ENCODE measurements around the gene ELF2. TPM values are rescaled to one million over a fixed set of nuclear protein-coding genes. Genes with fewer than 3 reads are reported as not detected.

Gene ELF2
- total and polyA plus RNA-seq, 2 donors (not counting 3 experiments of a cell fraction or from before 2014, with no cell fraction given), result 16.4 to 35.1 TPM

DNA sequence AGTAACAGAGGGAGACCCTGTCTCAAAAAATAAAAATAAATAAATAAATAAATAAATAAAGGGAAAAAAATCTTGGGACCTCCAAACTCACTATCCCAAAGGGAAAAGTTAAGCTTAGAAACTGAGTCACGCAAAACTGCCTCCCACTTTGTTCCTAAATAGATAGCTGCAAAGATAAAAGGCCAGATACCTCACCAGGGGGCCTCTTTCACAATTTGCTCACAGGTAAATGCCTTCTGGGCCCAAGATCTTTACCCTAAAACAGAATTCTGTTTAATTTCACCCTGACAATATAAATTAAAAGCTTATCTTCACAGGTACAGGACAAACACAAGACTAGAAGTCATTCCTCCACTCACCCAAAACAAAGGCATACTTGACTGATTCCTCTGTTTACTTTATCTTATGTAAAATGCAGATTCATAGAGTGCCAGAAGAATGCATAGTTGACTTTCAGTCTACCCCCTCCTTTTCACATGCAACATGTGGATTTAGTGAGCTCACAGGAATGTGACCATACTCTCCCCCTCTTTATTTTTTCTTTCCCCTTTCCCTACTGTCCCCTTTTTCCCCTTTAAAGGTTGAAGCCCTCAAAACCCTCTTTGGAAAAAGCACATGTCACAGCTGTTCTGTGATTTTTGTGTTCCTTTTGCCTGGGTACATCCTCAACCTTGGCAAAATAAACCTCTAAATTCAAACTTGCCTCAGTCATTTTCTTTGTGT, 23.4 kb downstream of the ELF2 start:
- FAIRE-seq, result no peak
- no peaks in the 10 kb centered on the region for H3K79me2 ChIP-seq (ENCODE audit: control insufficient read depth, insufficient read depth, low read length)

More for the DNA sequence above, 23.4 kb downstream of the ELF2 start:
- dilution Hi-C loops (cut with MboI; ENCODE audit: extremely low pct_ligation_motif_present, low sequenced_read_pairs), result no loop called here
- intact Hi-C loops (cut with micrococcal nuclease), result no loop called here
- BruUV-seq (replicated peaks), result no TSS peak
- TF ChIP-seq EZH2 (IDR thresholded peaks at IDR 0.05; ENCODE audit: borderline replicate concordance, low read depth, low read length, severe bottlenecking), result no peak
- TF ChIP-seq POLR2A (IDR thresholded peaks at IDR 0.05; ENCODE audit: low read depth, low read length), result no peak
- TF ChIP-seq, protein P1, sequence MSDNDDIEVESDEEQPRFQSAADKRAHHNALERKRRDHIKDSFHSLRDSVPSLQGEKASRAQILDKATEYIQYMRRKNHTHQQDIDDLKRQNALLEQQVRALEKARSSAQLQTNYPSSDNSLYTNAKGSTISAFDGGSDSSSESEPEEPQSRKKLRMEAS (IDR thresholded peaks at IDR 0.05; ENCODE audit: insufficient read depth, insufficient read length), result no peak
- TF ChIP-seq, protein P2, sequence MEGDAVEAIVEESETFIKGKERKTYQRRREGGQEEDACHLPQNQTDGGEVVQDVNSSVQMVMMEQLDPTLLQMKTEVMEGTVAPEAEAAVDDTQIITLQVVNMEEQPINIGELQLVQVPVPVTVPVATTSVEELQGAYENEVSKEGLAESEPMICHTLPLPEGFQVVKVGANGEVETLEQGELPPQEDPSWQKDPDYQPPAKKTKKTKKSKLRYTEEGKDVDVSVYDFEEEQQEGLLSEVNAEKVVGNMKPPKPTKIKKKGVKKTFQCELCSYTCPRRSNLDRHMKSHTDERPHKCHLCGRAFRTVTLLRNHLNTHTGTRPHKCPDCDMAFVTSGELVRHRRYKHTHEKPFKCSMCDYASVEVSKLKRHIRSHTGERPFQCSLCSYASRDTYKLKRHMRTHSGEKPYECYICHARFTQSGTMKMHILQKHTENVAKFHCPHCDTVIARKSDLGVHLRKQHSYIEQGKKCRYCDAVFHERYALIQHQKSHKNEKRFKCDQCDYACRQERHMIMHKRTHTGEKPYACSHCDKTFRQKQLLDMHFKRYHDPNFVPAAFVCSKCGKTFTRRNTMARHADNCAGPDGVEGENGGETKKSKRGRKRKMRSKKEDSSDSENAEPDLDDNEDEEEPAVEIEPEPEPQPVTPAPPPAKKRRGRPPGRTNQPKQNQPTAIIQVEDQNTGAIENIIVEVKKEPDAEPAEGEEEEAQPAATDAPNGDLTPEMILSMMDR (IDR thresholded peaks at IDR 0.05; ENCODE audit: extremely low read depth in 1 of 2, insufficient read depth in 1 of 2, low read depth in 1 of 2, low read length in 2 of 2), result no peak
- TF ChIP-seq FOS (IDR thresholded peaks at IDR 0.05; ENCODE audit: borderline replicate concordance, insufficient read depth, low read length), result no peak
- no peak for TF ChIP-seq GATA2 (IDR thresholded peaks at IDR 0.05; ENCODE audit: insufficient read depth, insufficient read length, low read depth, low read length)
- no peak for TF ChIP-seq POLR2AphosphoS5 (IDR thresholded peaks at IDR 0.05; ENCODE audit: insufficient read depth, low read depth, low read length)
- no peak for TF ChIP-seq JUN (IDR thresholded peaks at IDR 0.05; ENCODE audit: borderline replicate concordance, insufficient read depth, insufficient read length, low read depth)
- TF ChIP-seq MYC (IDR thresholded peaks at IDR 0.05; ENCODE audit: low read depth, low read length), result no peak
- H3K9me3 ChIP-seq (replicated peaks; ENCODE audit: control insufficient read depth, insufficient read depth, low read length), result no peaks in the 10 kb centered on the region
- no peak overlapping the region for H2AFZ ChIP-seq (ENCODE audit: low read depth, low read length)
- no peaks in the 10 kb centered on the region for H3K9me1 ChIP-seq (replicated peaks; ENCODE audit: control insufficient read depth, extremely low read depth, insufficient read depth, low read length)
- H3K9ac ChIP-seq (replicated peaks; ENCODE audit: extremely low read depth, insufficient read depth, low read length), result no peak overlapping the region
- ChIA-PET POLR2A (no interaction called here), CTCF (interaction anchor here (0.9 to 2.4 kb wide), 7 partner anchors 14 to 142 kb away, joined by 3 to 11 read pairs (median 4); partner anchors contain the start of gene ELF2)
- H3K36me3 ChIP-seq (ENCODE audit: control insufficient read depth in 2 of 2, extremely low read depth in 1 of 2, insufficient read depth in 2 of 2, low read length in 2 of 2), result no peaks in the 10 kb centered on the region
- no peak overlapping the region for H3K4me3 ChIP-seq (replicated peaks in 1 of 3; ENCODE audit: insufficient read depth in 1 of 3, low read depth in 1 of 3, low read length in 3 of 3)
- no peaks in the 10 kb centered on the region for H4K20me1 ChIP-seq (replicated peaks; ENCODE audit: control insufficient read depth, extremely low read depth, insufficient read depth, low read length)
- no peak for DNase-seq (ENCODE audit: low read depth, low spot score)
- no peaks in the 10 kb centered on the region for H3K4me1 ChIP-seq (ENCODE audit: control insufficient read depth, extremely low read depth, insufficient read depth, low read length)
- no peak overlapping the region for H3K27ac ChIP-seq (ENCODE audit: insufficient read depth, low read depth, low read length)
- no peak overlapping the region for H3K4me2 ChIP-seq (ENCODE audit: insufficient read depth, low read length)
- no peaks in the 10 kb centered on the region for H3K27me3 ChIP-seq (ENCODE audit: control insufficient read depth in 2 of 2, insufficient read depth in 2 of 2, low read length in 2 of 2)
